ENCODE results near the gene OR2L13. TPM values are rescaled to one million over a fixed set of nuclear protein-coding genes. Genes with fewer than 3 reads are reported as not detected.
"Not testable (repeated sequence)": the region's sequence is repeated elsewhere in the genome, so short reads cannot be mapped to it uniquely, and the experiment has no call there.

The OR2L13 gene
- total RNA-seq = not detected
- long read RNA-seq, donor 1 = 0 reads
- long read RNA-seq, donor 2 = 0 reads

GRCh38 chr1:248094884-248095283, at the start of gene OR2L13:
Gene OR2L13 (plus strand): TSS chr1:248095184. CDS start chr1:248099376, 4,192 bp downstream.
- DNase-seq (ENCODE audit: low spot score) = no peak
- intact Hi-C loops (cut with DNase I) = no loop called here

GRCh38 chr1:248045209-248045608, 49.8 kb upstream of the OR2L13 start:
- no peak for DNase-seq (ENCODE audit: low spot score)
- intact Hi-C loops (cut with DNase I) = no loop called here

- intact Hi-C loops (cut with DNase I) = no loop called here
These were observed 48.4 kb upstream of the OR2L13 start, which contains the start of gene OR2L3 for GRCh38 chr1:248046536-248046935. Gene OR2L3 (plus strand): TSS chr1:248046836. CDS start chr1:248060682, 13,846 bp downstream.

GRCh38 chr1:248047008-248047407, 48.0 kb upstream of the OR2L13 start:
- DNase-seq (ENCODE audit: low spot score) = no peak
- intact Hi-C loops (cut with DNase I) = no loop called here

More at GRCh38 chr1:248046536-248046935, 48.4 kb upstream of the OR2L13 start, which contains the start of gene OR2L3:
- DNase-seq (ENCODE audit: low spot score) = no peak

- intact Hi-C loops (cut with DNase I) = no loop called here
- DNase-seq (ENCODE audit: low spot score) = no peak
These were observed 40.3 kb upstream of the OR2L13 start for GRCh38 chr1:248054671-248055070.

- intact Hi-C loops (cut with DNase I) = no loop called here
- no peak for DNase-seq (ENCODE audit: low spot score)
These were observed 39.7 kb upstream of the OR2L13 start for GRCh38 chr1:248055261-248055660.

GRCh38 chr1:248065071-248065470, 29.9 kb upstream of the OR2L13 start:
- intact Hi-C loops (cut with DNase I) = no loop called here
- DNase-seq (ENCODE audit: low spot score) = no peak

- intact Hi-C loops (cut with DNase I) = no loop called here
- DNase-seq (ENCODE audit: low spot score) = no peak
These were observed 29.4 kb upstream of the OR2L13 start for GRCh38 chr1:248065604-248066003.

- intact Hi-C loops (cut with DNase I) = not testable (repeated sequence)
These were observed 11.1 kb upstream of the OR2L13 start for GRCh38 chr1:248083864-248084263.

GRCh38 chr1:248098529-248098928, 3.5 kb downstream of the OR2L13 start:
- DNase-seq (ENCODE audit: low spot score) = no peak
- intact Hi-C loops (cut with DNase I) = no loop called here

More at GRCh38 chr1:248083864-248084263, 11.1 kb upstream of the OR2L13 start:
- not testable (repeated sequence) for DNase-seq (ENCODE audit: low spot score)

- DNase-seq (ENCODE audit: low spot score) = no peak
- intact Hi-C loops (cut with DNase I) = no loop called here
These were observed 7.9 kb downstream of the OR2L13 start for GRCh38 chr1:248102847-248103246.

- no peak for DNase-seq (ENCODE audit: low spot score)
- intact Hi-C loops (cut with DNase I) = no loop called here
These were observed 16.2 kb downstream of the OR2L13 start for GRCh38 chr1:248111157-248111556.

- no peak for DNase-seq (ENCODE audit: low spot score)
- intact Hi-C loops (cut with DNase I) = no loop called here
These were observed 19.9 kb downstream of the OR2L13 start for GRCh38 chr1:248114890-248115289.

- DNase-seq (ENCODE audit: low spot score) = no peak
- intact Hi-C loops (cut with DNase I) = no loop called here
These were observed 32.7 kb downstream of the OR2L13 start for GRCh38 chr1:248127653-248128052.

- intact Hi-C loops (cut with DNase I) = no loop called here
These were observed 41.8 kb downstream of the OR2L13 start for GRCh38 chr1:248136811-248137210.

GRCh38 chr1:248140846-248141245, 45.9 kb downstream of the OR2L13 start:
- intact Hi-C loops (cut with DNase I) = no loop called here
- no peak for DNase-seq (ENCODE audit: low spot score)

More at GRCh38 chr1:248136811-248137210, 41.8 kb downstream of the OR2L13 start:
- DNase-seq (ENCODE audit: low spot score) = peak; percentile 66

GRCh38 chr1:248143311-248143710, 48.3 kb downstream of the OR2L13 start:
- DNase-seq (ENCODE audit: low spot score) = no peak
- intact Hi-C loops (cut with DNase I) = no loop called here

- intact Hi-C loops (cut with DNase I) = no loop called here
- no peak for DNase-seq (ENCODE audit: low spot score)
These were observed 49.7 kb downstream of the OR2L13 start, which contains the start of gene OR2M5 for GRCh38 chr1:248144513-248145198. Gene OR2M5 (plus strand): TSS chr1:248145148. CDS start chr1:248145148, 0 bp downstream.
